GM21528 (cell line): ENCODE results near the gene SMPD4.
"Not testable (repeated sequence)": the region's sequence is repeated elsewhere in the genome, so short reads cannot be mapped to it uniquely, and the experiment has no call there.

Experiments used
- ATAC-seq: cut with Tn5 transposase; IDR thresholded peaks from one replicate; pipeline ENCODE4 v1.9.1; 2021; ENCODE audit warnings: mild to moderate bottlenecking, moderate library complexity; ENCODE audit not compliant: unreplicated experiment, low FRiP score

Gene SMPD4

DNA sequence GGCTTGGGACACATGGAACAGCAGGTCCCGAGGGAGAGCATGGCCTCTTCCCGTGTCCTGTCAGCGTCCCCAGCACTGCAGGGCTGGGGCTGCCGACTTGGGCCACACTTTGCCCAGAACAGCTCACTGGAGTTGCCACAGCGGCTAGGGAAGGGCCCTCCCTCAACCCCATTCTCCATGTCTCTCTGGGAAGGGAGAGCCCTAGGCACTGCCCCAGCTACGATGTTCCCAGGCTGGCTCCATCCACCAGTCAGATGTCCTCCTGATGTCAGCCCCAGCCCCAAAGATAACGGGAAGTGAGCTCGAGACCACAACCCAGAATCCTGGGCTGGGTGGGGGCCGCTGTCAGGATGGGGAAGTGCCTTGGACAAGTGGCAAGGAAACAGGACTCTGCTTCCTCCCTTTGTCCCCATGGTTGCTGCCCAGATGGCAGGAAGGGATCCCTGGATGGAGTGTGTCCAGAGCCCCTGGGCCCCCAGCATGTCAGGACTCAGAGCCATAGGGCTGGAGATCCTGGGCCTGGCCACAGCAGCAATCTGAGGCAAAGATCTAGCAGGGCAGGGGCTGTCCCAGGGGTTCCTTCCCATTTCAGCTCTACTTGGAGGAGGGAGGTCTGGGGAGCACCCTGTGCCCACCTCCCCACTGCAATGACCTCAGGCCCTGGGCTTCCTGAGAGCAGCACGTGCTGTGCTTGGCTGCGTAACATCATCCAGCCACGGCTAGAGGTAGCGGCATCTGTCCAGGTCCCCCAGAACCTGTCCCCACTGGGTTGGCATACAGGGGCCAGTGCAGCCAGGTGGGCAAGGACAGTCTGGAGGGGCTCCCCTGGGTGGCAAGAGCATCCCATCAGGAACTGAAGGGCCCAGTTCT, 38.8 kb downstream of the SMPD4 start:
- not testable (repeated sequence) for ATAC-seq

- ATAC-seq: not testable (repeated sequence)
These were observed 39.6 kb downstream of the SMPD4 start for GRCh38 chr2:130141645-130142370.

DNA sequence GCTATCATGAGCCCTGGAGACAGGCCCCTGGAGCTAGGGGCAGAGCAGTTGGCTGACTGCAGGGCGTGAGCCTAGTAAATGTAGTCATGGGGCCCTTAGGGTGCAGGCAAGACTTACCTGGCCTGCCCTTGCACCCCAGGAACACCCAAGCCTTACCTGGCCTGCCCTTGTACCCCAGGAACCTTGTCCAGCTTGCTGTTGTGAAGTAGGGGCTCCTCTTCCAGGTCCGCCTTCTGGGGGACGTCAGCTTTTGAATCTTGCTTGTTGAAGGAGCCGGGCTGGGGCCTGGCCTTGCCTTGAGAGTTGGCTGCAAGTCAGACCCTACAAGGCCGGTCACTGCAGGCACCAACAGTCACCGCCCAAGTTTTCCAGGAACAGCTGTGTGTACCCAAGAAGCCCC, 40.4 kb downstream of the SMPD4 start:
- not testable (repeated sequence) for ATAC-seq

GRCh38 chr2:130140516-130140915, 40.9 kb downstream of the SMPD4 start:
- ATAC-seq: not testable (repeated sequence)

DNA sequence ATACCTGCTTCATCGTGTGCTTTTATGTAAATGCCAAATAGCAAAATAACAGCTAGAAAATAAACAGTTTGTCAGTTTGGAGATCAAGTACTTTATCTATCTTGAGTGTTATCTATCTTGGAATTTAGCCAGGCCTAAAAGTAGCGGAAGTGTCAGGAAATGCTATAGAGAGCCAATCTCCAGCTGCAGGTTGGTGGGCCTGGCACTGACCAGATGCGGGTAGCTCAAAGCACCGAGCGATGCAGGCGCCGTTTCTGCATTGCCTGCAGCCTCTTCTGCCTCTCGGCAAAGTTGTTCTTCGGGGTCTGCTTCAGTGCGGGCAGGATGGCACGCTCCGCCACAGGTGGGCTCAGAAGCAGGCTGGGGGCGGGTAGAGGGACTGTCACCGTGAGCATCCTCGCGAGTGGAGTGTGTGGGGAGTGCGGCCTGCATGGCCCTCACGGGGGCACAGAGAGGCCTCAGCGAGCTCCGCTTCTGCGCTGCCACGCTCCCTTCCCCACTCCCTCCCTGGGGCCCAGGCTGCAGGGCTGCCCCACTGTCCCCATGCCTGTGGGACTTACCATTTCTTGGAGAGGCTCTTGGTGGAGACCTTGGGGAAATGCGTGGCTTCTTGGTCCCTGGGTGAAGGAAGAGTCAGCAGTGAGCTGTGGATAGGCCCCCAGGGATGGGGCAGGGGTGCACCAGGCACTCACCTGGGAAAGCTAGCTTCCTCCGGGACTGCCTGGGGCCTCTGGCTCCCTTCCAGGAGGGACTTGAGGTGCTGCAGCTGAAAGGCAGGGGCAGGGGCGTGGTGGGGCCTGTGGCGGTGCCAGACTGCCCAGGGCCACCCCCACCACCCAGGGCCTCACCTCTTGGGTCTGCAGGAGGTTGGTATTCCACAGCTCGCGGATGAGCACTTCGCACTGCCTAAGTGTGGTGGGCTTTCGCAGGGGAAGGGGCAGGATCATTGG, 41.8 kb downstream of the SMPD4 start:
- ATAC-seq: not testable (repeated sequence)

GRCh38 chr2:130138841-130139251, 42.6 kb downstream of the SMPD4 start:
- ATAC-seq: not testable (repeated sequence)

DNA sequence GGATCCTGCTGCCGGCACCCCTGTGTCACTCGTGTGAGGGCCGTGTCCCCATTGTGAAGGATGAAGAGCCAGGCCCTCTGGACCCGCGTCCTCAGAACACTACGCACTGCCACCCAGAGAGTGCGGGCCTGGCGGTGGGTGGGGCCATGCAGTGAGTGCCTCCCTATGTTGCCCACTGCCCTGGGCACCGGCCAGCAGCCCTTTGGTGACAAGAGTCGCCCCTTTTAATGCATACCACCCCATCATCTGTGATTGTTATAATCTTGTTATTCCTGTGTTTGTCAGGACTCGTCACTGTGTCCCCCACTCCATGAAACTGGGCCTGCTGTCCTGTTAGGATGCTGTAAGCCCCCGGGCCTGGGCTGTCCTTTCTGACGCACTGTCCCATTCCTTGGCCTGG, 43.1 kb downstream of the SMPD4 start:
- ATAC-seq: not testable (repeated sequence)

DNA sequence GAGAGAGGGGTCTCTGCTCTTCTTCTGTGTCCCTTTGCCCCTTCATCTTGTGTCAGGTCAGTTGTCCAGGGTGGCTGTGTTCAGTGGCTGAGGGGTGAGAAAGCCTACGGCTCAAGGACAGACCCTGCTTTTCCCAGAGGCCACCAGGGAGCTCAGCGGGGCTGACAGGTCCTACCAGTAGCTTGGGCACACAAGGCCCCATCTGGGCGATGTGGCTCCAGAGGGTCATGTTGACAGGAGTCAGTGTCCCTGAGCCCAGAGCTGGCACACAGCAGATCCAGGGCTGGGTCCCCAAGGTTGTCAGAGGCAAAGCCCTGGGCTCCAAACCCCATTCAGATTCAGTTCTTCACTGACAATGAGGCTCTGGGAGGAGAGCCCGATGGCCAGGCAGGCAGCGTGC, 44.3 kb downstream of the SMPD4 start:
- ATAC-seq: not testable (repeated sequence)

DNA sequence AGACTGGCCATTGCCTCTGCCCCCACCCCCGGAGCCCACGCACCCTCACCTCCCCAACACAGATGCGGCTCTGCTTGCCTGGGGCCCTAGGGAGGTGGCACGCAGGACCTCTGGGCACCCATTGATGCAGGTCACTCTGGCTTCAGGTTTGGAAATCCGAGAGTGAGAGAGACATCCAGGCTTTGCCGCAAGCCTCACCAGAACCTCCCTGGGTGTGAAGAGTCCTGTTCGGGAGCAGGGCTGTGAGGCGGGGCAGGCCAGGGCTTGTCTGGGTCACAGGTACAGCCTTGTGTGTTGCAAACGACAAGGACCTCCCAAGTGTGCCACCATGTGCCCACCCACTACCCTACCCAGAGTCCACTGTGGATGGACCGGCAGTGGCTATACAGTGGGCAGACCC, 44.9 kb downstream of the SMPD4 start:
- ATAC-seq: not testable (repeated sequence)

DNA sequence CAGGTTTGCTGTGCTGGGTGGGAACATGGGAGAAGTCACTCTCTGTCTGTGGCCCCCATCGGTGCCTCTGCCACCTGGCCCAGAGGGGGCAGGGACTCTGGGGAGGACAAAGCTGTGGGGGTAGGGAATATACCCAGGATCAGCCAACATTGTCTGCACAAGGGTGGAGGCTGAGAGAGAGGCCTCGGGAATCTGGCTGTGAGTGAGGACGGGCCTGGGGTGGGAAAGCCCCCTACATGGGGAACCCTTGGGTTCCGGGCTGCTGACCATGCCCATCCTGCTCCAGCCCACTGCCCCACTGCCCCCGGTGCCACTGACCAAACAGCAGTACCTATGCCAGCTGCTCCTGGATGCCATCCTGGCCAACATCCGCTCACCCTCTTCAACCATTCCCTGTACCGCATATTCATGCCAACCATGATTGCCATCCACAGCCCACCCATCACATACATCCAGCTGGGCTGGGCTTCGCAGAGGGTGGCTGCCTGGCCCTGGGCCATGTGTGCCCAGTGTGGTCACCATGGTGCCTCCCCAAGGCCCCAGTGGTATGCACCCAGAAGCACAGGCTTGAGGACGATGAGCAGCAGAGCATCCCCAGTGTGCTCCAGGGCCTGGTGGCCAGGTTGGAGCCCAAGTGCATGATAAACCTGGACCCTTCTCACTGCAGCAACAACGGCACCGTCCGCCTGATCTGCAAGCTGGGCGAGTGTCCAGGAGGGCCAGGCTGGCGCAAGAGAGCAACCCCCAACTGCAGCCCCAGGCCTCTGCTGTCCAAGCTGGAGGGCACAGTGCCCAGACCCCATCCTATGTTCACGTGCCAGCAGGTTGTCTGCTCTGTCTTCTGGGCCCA, 45.5 kb downstream of the SMPD4 start:
- ATAC-seq: no peak

DNA sequence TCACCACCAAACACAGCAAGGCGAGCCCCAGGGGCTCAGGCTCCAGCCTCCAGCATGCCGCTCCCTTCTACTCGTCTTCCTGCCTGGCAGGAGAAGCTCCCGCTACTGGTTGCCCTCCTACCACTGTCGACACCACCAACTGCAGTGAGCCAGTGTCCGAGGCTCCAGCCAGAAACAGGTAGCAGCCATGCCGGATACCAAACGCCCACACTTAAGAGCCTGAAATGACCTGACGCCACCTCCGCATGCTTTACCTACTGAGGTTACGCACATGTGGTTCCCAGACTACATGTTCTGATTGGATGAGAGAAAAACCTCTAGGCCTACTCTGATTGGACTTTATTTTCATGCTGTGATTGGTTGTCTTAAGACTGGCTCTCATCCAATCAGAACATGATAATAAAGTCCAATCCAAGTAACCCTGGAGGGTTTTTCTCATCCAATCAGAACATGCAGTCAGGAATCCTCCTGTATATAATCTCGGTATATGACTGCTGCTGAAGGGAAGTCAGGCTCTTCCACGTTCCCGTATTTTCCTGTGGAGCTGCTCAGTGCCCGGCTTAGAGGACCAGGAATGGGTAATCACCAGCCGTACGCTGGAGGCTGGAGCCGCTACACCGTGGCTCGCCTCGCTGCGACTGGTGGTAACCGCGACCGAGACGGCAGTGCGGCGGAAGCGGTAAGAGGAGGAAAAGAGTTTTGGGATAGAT, 52.1 kb downstream of the SMPD4 start, which contains the start of gene POTEF:
Gene POTEF, minus strand, starts transcription at position 103 of the 710 bp plus-strand sequence. CDS start 8,707 bp downstream, outside the sequence.
- not testable (repeated sequence) for ATAC-seq

DNA sequence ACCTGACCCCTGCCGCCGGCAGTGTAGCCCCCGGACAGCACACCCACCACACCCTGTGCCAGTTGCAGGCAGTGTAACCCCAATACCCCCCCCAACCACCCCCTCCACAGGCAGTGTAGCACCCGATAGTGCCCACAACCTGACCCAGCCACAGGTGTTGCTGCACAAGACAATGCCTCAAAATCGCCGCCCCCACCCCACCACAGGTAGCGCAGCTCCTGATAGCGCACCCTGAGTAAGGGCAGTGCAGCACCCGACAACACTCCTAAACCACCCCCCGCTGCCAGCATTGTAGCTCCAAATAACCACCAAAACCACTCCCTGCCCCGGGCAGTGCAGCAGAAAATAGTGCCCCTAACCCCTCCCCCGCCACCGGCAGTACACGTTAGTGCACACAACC, 52.9 kb downstream of the SMPD4 start:
- not testable (repeated sequence) for ATAC-seq

DNA sequence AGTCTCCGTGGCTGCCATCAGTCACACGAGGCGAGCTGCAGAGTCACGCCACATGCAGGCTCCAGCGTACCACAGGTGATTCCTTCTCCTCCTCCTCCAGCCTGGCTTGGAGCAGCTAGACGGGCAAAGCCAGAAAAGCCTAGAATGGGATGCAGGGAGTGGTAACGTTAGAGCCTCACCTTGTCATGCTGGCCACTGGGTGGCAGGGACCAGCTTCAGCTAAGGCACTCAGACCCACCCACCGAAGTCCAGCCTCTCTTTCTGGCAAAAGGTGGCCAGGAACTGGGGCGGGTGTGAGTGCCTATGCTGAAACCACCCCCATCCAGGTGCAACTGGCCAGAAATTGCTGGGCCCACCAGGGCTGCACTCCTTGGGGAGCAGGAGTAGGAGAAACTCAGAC, 53.7 kb downstream of the SMPD4 start:
- ATAC-seq: not testable (repeated sequence)

DNA sequence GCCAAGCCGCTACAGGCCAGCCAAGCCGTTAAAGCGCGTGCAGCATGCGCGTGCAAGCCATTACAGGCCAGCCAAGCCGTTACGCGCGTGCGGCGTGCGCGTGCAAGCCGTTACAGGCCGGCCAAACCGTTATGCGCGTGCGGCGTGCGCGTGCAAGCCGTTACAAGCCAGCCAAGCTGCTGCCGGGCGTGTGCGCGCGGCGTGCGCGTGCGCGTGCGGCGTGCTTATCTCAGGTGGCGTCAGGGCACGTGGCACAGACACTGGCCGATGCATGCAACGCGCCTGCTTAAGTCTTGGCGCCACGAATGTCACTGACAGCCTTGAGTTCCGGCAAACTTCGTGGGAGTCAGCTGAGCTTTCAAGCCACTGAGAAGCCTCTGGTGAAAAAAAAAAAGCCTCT, 60.5 kb downstream of the SMPD4 start:
- ATAC-seq: not testable (repeated sequence)

GRCh38 chr2:130102597-130103363, 78.6 kb downstream of the SMPD4 start:
- not testable (repeated sequence) for ATAC-seq
